Limb (tissue), 2 donors: Measurements from ENCODE around the gene LLCFC1.
A peak's percentile ranks its signal among the peaks of the same experiment; 100 is the strongest.

Source experiments
- DNase-seq, 2 donors: peaks; one replicate each; pipeline ENCODE4 v3.0.0-alpha.2; 2016; ENCODE audit errors: extremely low spot score in 2 of 2

The LLCFC1 gene

DNA sequence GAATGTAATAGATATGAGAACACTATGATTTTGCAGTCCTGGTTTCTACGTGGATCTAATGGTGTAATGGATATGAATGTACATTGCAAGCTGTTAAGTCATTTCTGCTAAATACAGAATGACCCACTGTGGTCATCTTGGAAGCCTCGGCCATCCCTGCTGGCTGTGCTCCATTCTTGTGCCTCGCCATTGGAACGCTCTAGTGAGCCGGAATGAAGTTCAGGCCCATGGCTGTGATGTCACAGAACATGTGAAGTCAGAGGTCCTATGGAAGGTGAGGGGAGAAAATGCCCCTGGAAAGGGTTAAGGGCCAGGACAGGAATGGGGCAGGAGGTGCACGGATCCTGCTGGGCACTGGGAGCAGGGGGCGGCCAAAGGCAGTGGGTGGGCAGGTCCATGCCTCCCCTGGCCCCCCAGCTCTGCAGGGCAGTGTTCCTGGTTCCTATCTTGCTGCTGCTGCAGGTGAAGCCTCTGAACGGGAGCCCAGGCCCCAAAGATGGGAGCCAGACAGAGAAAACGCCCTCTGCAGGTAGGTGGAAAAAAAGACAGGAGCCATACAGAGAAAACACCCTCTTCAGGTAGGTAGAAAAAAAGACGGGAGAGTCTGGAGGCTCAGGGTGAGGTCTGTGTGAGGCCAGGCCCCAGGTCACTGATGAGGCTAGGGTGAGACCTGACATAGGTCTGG is at the start of gene LLCFC1:
Gene LLCFC1, plus strand, starts transcription at position 259 of the 685 bp plus-strand sequence. Its CDS starts 138 bp downstream, at position 397.
- no peak for DNase-seq

- DNase-seq: peak in 1 of 2 donors; percentile 9
Measured at GRCh38 chr7:142889816-142890215, 49.5 kb upstream of the LLCFC1 start.

DNA sequence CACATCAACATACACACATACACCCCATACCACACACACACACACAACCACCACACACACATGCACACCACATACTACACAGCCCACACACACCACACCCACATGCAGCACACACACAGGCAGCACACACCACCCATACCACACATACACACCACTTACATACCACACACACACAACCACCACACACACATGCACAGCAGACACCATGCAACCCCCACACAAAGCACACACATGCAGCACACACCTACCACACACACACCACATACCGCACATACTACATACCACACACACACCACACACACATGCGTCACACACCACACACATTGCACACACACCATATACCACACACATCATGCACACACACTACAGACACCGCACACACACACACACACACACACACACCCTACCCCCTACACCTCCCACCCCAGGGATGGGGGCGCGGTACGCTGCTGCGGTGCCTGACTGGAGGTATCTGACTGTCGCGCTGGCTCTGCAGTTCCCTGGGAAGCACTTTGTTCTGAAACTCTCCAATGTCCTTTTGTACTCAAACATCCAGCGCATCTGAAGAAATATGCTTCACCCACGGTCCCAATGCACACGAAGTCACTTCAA is 48.3 kb upstream of the LLCFC1 start:
- peak in 1 of 2 donors; percentile 13 for DNase-seq

- no peak for DNase-seq
Measured at GRCh38 chr7:142891490-142892082, 47.7 kb upstream of the LLCFC1 start.

- DNase-seq: no peak
Measured at GRCh38 chr7:142892951-142893350, 46.3 kb upstream of the LLCFC1 start.

GRCh38 chr7:142894112-142894984 is 44.9 kb upstream of the LLCFC1 start:
- peak in 1 of 2 donors; percentile 20 for DNase-seq

- no peak for DNase-seq
Measured at GRCh38 chr7:142894985-142895593, 44.2 kb upstream of the LLCFC1 start.

DNA sequence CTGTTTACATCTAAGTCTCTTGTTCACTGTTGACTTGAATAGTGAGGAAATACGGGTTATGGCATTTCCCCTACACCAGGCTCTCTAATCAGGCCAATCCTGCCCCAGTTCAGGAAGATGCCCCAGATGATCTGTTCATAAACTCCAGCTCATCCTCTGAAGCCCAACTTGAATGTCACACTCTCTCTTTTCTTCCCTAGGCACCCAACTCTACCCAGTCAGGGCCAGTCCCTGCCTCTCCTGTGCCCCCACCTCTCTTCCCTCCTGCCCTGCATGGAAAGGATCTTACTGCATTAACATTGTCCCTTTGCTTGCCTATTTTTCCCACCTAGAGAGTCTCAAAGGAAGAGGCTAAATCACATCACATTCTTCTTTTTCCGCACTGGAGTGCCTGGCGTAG is 43.1 kb upstream of the LLCFC1 start:
- no peak for DNase-seq

DNA sequence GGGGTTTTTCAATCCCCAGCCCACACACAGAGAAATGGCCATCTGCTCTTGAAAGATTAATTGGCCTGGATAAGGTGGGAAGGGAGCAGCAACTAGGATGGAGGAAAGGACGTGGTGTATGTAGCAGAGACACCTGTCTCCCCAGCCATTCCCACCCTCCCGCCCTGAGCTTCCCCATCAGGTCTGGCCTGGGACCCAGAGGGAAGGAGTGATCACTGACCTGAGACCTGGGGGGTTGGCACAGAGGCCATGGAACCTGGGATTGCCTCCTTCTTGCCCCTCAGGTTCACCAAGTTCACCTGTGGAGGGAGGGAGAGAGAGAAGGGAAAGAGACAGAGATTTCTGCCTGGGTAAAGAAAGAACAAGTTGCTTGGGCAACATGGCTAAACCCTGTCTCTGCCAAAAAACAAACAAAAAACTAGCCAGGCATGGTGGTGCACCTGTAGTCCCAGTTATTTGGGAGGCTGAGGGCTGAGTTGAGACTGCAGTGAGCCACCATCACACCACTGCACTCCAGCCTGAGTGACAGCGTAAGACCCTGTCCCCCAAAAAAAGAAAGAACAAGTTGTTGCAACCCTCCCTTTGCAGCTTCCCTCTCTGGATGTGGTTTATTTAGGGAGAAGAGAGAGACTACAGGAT is 42.4 kb upstream of the LLCFC1 start:
- no peak for DNase-seq

DNA sequence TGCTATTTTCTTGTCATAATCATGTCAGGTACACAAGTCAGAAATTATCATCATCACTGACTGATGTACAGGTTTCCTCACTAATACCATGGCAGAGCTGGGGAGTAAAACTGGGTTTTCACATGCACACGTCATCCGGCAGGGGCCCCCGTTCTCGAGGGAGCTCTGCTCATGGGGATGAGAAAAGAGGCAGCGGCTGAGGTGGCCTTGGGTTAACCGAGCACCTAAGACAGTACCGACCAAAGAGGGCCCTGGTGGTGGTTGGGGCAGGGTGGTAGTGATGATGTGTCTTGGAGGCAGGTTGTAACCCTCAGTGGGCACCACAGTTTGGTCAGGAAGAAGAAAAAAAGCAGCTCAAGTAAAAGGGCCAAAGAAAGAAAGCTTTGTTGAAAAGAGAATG is 41.6 kb upstream of the LLCFC1 start:
- no peak for DNase-seq

- DNase-seq: peak in 1 of 2 donors; percentile 14
Measured at GRCh38 chr7:142898377-142899170, 40.7 kb upstream of the LLCFC1 start.

GRCh38 chr7:142899661-142900060 is 39.6 kb upstream of the LLCFC1 start:
- no peak for DNase-seq

- DNase-seq: no peak
Measured at GRCh38 chr7:142901426-142902259, 37.6 kb upstream of the LLCFC1 start.

- no peak for DNase-seq
Measured at GRCh38 chr7:142904128-142904527, 35.2 kb upstream of the LLCFC1 start.

DNA sequence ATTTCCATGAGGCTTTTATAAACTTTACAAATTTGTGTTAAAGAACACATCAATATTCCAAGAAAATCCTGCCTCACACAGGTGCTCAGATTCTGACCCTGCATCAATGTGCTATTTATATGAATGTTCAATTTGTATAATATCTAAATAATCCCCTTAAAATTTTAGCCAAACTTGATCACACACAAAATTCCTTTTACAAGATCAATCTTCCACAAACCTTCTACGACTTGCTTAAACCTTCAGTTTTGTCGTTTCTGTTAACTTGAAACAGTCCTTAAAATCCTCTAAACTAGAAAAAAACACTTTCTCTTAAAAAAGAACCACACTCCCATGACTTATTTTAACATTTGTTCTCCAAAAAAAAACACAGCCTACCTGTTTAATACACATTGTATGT is 33.5 kb upstream of the LLCFC1 start:
- DNase-seq: no peak

DNA sequence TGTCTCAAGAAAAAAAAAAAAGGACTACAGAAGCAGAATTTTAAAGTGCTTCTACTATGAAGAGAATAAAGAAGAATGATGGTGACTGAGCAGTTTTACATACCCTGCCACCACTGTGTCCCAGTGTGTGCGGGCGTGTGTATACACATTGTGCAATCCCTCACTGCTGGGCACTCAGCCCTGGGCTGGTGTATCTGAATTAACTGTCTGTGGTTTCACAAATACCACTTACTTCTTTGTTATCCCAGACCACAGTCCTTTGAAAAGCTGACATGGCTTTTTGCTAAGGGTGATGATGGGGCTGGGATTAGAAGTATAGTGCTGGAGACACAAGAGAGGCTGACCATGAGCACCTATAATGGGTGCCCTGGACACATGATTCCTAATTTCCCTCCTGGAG is 32.6 kb upstream of the LLCFC1 start:
- no peak for DNase-seq

- DNase-seq: no peak
Measured at GRCh38 chr7:142908290-142908689, 31.0 kb upstream of the LLCFC1 start.

GRCh38 chr7:142908921-142909890 is 30.1 kb upstream of the LLCFC1 start:
- DNase-seq: no peak
